CD4-positive, alpha-beta T cell treated with Interleukin-15 for 1 hour (primary cell): ENCODE data around the gene PSMA4.
"Not testable (repeated sequence)": the region's sequence is repeated elsewhere in the genome, so short reads cannot be mapped to it uniquely, and the experiment has no call there.

Source experiments
- DNase-seq: peaks from one replicate; pipeline ENCODE4 v3.0.0-alpha.2; 2020

Gene PSMA4

DNA sequence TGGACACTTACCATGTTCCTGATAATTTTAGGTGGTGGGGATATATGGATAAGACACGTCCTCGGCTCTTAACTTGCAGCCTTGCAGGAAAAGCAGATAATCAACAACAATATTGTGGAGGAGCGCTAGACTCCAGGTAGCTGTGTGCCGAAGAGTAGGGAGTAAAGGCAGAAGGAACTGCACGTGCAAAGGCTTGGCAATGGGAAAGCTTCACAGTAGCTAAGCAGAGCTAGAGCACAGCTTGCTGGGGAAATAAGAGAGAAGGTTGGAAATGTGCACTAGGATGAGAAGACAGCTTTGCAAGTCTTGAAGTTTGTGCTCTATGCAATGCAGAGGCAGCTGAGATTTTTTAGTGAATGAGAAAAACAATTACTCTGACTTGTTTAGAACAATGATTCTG is 12.4 kb downstream of the PSMA4 start:
- DNase-seq, result no peak

DNA sequence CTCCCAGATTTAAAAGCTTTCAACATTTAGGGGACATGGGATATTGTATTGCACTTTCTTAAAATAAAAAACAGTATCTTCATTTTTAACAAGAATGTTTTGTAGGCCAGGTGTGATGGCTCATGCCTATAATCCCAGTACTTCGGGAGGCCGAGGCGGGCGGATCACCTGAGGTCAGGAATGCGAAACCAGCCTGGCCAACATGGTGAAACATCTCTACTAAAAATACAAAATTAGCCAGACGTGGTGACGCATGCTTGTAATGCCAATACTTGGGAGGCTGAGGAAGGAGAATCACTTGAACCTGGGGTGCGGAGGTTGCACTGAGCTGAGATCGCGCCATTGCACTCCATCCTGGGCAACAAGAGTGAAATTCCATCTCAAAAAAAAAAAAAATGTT is 20.0 kb downstream of the PSMA4 start:
- DNase-seq, result not testable (repeated sequence)

DNA sequence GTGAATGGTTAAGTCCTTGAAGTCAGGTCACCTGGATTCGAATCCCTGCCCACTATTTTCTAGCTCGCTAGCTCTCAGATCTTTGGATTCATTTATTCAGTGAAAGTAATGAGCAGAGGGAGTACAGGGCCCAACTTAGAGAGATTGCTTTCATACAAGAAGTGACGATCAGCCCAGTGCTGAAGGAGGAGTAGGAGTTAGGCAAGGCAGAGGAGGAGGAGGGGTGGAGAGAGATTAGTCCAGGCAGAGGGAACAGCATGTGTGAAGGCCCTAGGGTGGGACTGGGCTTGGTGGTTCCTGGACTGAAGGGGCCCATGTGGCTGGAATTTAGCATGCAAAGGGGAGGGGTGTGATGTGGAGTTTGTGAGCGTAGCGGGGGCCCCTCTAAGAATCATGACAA is 21.2 kb downstream of the PSMA4 start:
- DNase-seq, result no peak

DNA sequence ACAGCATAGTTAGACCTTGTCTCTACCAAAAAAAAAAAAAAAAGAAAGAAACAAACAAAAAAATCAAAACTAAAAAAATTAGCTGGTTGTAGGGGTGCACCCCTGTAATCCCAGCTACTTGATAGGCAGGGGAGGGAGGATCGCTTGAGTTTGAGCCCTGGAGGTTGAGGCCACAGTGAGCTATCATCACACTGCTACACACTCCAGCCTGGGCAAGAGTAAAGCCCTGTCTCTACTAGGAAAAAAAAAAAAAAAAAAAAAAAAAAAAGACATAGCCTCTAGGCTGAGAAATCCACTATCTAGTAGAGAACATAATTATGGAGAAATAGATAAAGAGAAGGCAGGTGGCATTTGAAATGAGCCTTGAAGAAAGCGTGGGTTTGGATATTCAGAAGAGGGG is 22.8 kb downstream of the PSMA4 start:
- no peak for DNase-seq

DNA sequence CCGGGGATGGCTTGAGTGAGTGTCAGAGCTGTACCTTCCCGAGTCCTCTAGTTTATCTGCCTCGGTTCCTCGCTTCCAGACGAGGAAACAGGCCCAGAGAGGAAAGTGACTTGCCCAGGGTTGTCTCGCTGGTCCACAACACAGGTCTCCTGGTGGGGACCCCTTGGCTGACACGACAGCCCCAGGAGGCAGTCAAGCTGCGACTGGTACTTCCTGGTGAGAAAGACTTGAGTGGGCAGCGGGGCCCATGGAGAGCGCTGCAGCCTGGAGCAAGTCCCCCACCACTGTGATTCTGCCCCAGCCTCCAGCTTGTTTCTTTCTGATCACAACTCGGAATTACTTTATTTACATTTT is 24.5 kb downstream of the PSMA4 start:
- DNase-seq, result no peak

DNA sequence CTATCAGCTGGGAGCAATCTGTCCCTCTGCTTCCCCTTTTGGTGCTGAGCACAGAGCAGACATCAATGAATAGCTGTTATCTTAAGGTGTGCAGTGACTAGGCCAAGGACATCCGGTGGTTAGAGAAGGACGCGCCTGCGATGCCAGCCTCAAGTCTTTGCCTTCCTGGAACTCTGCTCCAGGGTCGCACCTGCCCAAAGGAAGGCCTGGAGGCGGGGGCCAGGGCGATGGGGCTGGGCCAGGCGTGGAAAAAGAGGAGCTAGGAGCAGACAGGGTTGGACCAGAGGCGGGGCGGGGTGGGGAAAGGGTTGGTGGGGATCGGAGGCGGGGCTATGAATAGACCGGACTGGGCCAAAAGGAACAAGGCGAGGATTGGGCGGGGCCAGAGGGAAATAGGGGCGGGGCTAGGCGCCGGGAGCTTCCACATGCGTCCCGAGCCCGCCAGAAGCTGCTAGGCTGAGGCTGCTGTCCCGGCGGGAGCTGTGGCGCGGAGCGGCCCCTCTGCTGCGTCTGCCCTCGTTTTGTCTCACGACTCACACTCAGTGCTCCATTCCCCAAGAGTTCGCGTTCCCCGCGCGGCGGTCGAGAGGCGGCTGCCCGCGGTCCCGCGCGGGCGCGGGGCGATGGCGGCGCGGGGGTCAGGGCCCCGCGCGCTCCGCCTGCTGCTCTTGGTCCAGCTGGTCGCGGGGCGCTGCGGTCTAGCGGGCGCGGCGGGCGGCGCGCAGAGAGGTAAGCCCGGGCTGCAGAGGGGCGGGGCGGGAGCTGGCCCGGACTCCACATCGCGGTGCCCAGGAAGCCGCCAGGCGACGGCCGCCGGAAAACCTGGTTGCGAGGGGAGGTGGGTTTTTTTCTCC is 25.1 kb downstream of the PSMA4 start, which contains the start of gene CHRNA5:
Gene CHRNA5 (plus strand): TSS at position 424 of the 854 bp plus-strand sequence. CDS start 200 bp downstream, at position 624.
- DNase-seq, result no peak

DNA sequence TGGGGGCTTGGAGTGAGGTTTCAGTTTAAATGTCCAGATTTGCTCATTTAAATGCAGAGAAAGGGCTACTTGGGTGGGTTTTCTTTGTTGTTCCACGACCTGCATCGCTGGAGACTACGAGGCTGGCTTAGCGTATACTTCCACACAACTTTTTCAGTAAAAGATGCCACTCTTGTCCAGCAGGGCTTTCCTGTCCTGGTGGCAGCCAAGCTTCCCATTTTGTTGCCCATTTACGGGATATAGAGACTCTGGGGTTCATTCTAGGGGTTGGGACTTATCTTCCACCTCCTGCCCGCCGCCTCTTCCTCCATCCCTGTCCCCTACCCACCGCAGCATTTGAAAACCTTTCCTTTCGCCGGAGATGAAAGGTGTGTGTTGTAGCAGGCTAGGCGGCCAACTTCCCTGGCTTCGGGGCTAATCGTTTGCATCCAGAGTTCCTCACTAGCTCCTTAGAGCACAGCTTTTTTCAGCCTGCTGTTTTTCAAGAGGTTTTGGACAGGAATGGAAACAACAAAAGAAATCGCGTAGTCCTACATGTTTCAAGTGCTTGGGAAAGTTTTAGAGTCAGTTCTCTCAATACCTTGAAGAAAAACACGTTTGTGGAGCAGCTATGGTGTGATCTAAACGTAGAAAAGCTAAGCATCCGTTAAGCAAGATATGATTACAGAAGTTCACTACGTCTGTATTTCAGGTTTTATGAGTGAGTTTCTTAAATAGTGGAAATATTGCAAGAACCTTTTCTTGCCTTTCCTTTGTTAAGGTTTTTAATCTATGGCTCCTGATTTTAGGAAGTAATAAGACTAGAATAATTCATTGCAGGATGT is 25.9 kb downstream of the PSMA4 start:
- DNase-seq, result no peak

DNA sequence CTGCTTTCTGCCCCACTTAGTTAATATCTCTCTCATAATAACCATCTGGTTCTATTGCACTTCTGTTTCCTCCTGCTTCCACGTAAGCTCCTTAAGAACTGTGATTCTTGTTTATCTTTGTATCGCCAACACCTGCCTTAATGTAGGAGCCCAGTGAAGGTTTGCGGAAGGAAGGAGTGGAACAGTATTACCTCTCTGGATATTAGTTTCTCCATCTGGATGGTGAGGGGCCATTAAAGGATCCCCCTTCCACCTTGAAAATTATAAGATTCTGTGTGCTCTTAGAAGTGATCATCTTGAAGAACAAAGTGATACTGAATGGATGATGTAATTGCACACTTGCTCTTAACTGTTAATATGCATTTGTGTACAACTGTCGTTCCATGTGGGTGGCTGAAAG is 27.3 kb downstream of the PSMA4 start:
- no peak for DNase-seq

DNA sequence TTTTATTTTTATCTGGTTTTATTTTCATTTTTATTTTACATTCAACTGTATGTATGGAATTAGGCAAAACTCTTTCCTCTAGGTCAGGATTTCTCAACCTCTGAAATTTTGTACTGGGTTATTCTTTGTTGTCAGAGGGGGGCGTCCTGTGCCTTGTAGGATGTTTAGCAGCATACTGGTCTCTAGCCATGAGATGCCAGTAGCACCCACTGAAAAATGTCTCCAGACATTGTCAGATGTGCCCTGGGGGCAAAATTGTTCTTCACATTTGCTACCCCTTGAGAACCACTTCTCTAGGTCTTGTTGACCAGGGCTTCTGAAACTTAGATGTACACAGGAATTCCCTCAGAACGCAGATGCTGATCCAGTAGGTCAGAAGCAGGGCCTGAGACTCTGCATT is 30.5 kb downstream of the PSMA4 start:
- DNase-seq, result no peak

DNA sequence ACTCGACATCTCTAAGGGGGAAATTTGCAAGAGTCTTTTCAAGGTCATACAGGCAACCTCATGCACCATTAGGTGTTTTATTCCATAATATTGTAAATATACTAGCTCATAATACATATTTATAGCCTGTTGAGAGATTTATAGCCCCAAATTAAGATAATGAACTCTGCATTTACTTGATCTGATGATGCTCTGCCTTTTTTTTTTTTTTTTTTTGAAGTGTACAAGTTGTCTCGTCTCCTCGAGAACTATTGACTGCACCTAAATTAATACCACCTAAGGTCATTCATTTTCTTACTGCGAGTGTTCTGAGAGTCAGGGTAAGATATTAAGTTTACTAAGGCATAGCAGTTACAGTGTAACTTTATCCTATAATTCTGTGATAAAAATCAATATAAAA is 31.1 kb downstream of the PSMA4 start:
- no peak for DNase-seq

DNA sequence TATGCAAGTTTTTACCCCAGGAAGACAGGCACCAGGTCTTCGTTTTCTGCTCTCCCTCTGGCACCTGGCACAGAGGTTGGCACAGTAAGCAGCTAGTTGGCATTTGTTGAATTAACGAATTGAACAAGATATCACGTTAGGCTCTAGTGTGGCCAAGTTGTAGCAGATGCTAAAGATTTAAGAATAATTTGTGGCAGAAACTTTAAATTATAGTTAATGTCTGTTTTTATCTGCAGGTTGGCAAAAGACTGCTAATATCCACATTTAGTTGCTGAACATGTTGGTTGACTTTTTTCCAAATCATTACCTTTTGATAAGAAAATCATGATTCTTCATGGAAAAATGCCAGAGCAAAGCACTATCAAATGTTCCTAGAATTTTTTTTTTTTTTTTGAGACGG is 33.2 kb downstream of the PSMA4 start:
- no peak for DNase-seq

DNA sequence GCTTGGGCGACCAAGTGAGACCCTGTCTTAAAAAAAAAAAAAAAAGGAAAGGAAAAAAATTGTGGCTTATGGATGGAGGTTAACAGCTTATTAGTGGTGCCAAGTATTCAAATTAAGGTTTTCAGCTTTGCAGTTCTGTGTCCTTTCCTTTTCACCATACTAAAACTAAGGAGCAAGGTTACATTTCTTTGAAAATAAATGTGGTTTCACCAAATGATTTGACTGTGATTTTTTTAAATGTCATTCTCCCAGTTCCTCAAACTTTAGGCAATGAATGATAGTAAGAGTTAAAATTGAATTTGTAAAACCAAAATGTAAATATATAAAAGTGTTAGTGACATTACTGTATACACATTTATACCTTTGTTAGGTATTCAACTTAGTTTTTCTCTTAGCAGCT is 34.7 kb downstream of the PSMA4 start:
- DNase-seq, result no peak

DNA sequence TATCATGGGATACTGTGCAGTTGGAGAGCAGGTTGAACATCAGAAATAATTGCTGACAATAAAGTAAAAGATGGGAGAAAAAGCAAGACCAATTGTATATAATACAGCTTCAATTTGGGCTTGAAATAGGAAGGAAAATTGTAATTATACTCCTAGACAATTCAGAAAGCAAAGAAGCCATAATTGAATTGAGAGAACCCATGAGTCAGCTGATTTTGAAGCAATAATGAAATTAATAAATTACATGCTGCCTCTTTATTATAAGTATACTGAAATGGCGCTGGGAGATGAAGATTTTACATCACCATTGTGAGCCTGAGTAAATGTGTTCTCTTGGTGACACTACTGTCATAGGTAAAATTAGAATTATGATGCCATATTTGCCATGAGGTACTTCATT is 57.3 kb downstream of the PSMA4 start:
- DNase-seq, result no peak

DNA sequence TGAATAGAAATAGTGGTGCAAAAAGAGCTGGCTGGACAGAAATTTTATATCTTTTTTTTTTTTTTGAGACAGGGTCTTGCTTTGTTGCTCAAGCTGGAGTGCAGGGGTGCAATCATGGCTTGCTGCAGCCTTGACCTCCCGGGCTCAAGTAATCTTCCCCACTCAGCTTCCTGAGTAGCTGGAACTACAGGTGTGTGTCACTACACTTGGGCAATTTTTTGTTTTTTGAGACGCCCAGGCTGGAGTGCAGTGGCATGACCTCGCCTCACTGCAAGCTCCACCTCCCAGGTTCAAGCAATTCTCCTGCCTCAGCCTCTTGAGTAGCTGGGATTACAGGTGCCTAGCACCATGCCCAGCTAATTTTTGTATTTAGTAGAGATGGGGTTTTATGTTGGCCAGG is 58.1 kb downstream of the PSMA4 start:
- no peak for DNase-seq

DNA sequence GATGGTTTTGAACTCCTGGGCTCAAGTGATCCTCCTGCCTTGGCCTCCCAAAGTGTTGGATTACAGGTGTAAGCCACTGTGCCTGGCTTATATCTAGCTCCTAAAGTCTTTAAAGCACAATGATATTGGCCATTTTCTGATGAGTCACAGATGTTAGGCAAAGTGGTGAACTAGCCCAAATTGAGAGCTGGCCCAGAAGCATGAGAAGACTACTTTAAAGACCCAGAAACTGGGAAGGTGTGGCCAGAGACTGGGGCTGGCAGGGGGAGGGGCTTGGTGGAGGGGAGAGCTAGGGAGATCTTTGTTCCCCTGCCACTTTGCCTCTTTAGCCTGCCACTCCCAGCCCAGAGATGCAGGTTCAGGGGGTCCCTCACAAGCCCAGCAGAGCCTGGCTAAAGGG is 58.9 kb downstream of the PSMA4 start:
- no peak for DNase-seq
